GM18499 (cell line): ENCODE results near the gene COL25A1.

ENCODE experiments used
- ATAC-seq: cut with Tn5 transposase; IDR thresholded peaks from one replicate; pipeline ENCODE4 v1.9.1; 2021; ENCODE audit warnings: moderate number of reproducible peaks; ENCODE audit not compliant: insufficient read depth, unreplicated experiment

The COL25A1 gene

GRCh38 chr4:109302361-109303139, at the start of gene COL25A1:
Gene COL25A1 (minus strand): TSS chr4:109302658.
- no peak for ATAC-seq

DNA sequence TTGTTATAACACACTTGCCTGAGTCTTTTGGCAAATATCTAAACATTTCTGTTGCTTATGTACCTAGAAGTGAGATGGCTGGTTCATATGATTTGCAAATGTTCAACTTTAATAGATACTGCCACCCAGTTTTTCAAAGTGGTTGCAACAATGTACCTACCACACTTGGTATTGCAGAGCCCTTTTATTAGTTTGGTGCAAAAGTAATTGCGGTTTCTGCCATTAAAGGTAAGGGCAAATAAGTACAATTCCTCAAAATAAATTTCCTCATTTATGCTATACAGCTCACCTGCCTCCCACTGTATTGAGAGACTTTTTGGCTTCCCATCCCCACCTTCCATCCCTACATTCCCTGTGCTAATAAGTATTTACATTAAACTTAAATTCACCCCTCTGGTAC, 47.7 kb upstream of the COL25A1 start:
- no peak for ATAC-seq

DNA sequence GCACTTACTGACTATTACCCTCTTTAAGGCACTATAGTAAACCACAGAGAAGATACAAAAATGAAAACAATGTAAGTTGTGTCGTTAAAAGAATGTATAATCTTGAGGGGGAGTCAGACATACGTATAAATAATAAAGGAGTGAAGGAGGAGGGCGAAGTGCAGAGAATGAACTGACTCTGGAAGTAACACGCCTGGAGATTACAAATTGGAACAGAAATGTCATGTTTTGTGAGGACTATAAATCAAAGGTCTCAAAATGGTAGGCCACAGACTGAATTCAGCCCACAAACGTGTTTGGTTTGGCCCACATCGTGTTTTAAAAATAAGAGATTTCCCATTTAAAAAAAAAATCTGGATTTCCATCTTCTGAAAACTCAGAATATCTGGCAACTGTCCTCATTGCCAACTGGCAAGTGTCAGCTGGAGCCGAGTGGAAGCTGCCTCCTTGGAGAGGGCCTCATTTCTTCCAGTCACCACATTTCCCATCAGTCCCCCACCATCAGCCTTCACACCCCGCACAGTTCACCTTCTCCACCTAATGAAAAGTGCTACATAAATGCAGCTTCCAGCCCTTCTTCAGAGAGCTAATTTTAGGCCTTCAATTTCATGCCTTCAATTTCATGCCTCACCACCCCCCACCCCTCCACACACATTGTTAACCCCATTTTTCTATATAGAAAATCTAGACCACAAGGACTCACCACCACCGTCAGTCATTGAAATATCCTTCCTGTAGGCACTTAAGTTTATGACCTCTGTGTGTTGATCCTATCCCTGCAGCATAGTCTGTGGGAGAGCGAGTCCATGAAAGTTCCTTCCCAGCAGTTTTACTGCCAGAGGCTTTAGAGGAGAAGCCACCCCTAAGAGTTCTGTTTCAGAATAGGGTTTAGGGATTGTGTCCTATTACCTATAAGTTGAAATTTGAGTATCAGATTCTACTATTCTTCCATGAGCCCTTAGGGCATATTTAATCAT, 32.0 kb upstream of the COL25A1 start:
- ATAC-seq, result no peak

- ATAC-seq, result no peak
Observed at GRCh38 chr4:109332926-109333464, 30.5 kb upstream of the COL25A1 start.

DNA sequence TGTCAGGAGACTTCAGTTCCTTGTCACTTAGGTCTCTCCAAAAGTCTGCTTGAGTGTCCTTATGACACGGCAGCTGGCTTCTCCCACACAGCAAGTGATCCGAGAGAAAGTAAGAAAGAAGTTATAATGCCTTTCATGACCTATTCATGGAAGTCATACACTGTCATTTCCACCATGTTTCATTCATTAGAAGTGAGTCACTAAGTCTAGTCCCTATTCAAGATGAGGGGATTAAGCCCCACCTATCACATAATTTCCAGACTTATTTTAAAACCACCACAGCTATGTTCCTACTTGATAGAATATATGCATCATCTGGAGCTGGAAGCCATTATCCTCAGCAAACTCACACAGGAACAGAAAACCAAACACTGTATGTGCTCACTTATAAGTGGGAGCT, 25.2 kb upstream of the COL25A1 start:
- no peak for ATAC-seq

DNA sequence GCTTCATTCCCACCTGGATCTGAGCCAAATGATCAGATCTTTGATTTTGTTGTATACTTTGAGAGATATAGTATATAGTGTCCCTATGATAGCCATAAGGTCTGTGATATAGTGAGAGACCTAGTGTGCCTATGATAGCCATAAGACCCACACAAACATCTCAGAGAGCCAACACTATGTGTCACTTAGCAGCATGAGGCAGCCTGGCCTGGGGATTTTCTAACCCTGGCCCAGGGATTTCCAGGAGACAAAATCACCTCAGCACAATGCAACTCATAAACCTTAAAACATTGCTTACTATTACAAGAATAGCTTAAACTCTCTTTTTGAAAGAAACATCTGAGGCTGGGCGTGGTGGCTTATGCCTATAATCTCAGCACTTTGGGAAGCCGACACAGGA, 23.2 kb upstream of the COL25A1 start:
- ATAC-seq, result no peak

DNA sequence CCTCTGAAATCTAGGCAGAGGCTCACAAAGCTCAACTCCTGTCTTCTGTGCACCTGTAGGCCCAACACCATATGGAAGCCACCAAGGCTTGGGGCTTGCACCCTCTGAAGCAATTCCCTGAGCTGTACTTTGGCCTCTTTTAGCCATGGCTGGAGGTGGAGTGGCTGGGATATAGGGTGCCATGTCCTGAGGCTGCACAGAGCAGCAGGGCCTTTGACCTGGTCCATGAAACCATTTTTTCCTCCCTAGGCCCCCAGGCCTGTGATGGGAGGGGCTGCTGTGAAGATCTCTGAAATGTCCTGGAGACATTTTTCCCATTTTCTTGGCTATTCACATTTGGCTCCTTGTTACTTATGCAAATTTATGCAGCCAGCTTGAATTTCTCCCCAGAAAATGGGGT, 20.9 kb upstream of the COL25A1 start:
- no peak for ATAC-seq

DNA sequence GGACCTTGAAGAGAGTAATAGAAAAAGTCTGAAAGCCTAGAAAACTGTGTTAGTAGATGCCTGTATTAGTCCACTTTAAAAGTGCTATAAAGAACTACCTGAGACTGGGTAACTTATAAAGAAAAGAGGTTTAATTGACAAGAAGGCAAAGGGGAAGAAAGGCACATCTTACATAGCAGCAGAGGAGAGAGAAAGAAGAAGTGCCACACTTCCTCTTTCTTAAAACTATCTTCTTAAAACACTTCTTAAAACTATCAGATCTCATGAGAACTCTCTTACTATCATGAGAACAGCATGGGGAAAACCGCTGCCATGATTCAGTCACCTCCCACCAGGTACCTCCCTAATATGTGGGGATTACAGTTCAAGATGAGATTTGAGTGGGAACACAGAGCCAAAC, 18.8 kb upstream of the COL25A1 start:
- no peak for ATAC-seq

DNA sequence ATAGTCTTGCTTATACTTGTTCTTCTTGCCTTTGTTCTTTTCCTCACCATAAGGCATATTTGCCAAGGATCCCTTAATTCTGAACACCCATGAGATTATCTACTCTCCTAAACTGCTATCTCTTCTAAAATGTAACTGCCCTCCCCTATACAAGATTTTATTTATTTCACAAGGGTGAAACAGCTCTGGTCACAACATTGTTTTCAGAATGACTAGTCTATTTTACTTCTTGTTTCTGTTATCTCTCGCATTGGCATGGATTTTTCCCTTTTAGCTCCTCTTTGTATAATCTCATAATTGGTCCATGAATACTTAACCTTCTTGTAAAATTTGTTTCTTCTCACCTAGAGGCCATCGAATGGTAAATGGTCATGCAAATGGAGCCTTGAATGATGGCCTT, 17.2 kb upstream of the COL25A1 start:
- no peak for ATAC-seq

- ATAC-seq, result no peak
Observed at GRCh38 chr4:109319156-109319555, 16.7 kb upstream of the COL25A1 start.

GRCh38 chr4:109315818-109316217, 13.4 kb upstream of the COL25A1 start:
- ATAC-seq, result no peak

DNA sequence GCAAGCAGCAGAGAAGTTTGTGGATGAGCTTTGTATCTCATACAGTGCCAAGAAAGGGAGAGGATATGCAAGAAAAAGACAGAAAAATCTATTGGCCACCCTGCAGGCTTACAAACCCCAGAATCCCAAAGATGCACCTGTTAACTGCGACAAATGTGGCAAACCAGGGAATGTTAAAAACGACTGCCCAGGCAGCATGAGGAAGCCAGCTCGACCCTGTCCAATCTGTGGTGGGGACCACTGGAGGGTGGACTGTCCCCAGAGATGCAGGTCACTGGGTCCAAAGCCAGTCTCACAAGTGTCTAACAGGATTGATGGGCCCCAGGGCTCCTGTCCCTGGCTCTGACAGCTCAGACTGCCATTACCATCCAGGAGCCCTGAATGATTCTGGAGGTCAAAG, 12.9 kb upstream of the COL25A1 start:
- ATAC-seq, result no peak

DNA sequence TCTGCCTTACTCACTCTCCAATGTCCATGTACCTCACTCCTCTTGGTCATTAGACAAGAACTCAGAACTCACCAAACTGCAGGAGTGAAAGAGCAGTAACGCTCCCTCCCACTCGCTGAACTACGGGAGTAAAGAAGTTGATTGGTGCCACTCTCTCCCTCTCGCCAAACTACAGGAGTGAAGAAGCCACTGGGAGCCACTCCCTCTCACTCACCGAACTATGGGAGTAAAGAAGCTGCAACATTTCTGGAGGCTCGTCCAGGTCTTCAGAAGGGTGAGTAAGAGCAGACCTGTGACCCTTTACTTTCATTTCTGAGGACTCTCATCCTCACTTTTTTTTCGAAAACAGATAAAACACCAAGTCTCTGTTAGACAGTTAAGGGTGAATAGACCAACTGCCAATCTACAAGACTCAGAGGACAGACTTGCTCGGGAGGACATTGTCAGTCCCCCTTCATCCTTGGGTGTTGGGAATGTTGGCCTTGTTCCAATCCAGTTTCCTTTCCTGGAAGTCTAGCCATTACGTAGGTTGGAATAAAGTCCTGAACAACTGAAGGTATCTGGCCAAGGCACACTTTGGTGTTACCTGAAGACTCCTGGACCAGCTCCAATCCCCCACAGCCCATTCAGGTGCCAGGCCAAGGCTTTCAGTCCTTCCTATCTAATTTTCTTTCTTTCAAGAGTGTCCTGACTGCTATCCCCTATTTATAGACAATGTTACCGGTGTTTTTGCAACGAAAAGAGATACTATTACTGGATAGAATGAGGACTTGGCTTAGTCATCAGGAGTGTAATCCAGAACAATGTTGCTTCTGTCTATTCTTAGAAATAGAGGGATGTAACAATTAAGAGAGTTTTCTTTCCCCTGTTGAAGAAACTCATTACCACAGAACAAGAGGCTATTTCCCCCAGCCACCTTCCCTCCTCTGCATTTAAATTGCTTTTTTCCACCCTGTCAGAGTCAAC, 11.0 kb upstream of the COL25A1 start:
- no peak for ATAC-seq

DNA sequence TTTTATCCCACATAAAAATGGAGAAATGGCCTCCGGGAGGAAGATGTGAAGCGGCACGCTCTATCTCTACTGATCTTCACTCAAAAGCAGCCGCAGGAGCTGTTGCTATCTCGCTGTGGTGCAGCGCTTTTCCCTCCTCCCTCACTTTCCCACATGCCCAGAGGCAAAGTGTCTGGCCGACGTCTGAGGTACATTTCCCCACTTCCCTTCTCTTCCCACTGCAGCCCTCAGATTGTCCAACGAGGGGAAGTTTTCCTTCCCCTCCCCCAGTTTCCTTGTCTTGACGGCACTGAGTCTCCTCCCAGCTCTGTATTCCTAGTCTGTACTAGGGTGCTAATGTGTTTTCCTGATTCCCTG, 660 bp upstream of the COL25A1 start:
- no peak for ATAC-seq

- ATAC-seq, result no peak
Observed at GRCh38 chr4:109301651-109302360, 652 bp downstream of the COL25A1 start.

GRCh38 chr4:109298279-109299010, 4.0 kb downstream of the COL25A1 start:
- ATAC-seq, result no peak

GRCh38 chr4:109296527-109296926, 5.9 kb downstream of the COL25A1 start:
- ATAC-seq, result no peak

GRCh38 chr4:109295081-109295480, 7.4 kb downstream of the COL25A1 start:
- ATAC-seq, result no peak
